Trophoblast cell (in vitro differentiated cells and primary cell): ENCODE results near the gene C8G.
A peak's percentile ranks its signal among the peaks of the same experiment; 100 is the strongest.

Experiments used
- DNase-seq, 2 donors: peaks; one replicate each; pipeline ENCODE4 v3.0.0-alpha.2; 2016
- H2AFZ ChIP-seq: 2 replicates; pipeline ENCODE4 v1.6.1; 2013; ENCODE audit warnings: low read length, moderate library complexity, mild to moderate bottlenecking; ENCODE audit not compliant: insufficient read depth, poor library complexity
- H2AK5ac ChIP-seq: 2 replicates; pipeline ENCODE4 v1.6.1; 2013; ENCODE audit warnings: mild to moderate bottlenecking, low read length
- H2BK120ac ChIP-seq: 2 replicates; pipeline ENCODE4 v1.6.1; 2013; ENCODE audit warnings: low read length, mild to moderate bottlenecking, moderate library complexity; ENCODE audit not compliant: insufficient read depth, poor library complexity
- H2BK12ac ChIP-seq: 2 replicates; pipeline ENCODE4 v1.6.1; 2013; ENCODE audit warnings: mild to moderate bottlenecking, low read length, moderate library complexity
- H2BK5ac ChIP-seq: 2 replicates; pipeline ENCODE4 v1.6.1; 2013; ENCODE audit warnings: low read length, low read depth, moderate library complexity, mild to moderate bottlenecking; ENCODE audit not compliant: poor library complexity
- H3K14ac ChIP-seq: 2 replicates; pipeline ENCODE4 v1.6.1; 2013; ENCODE audit warnings: mild to moderate bottlenecking, low read length
- H3K18ac ChIP-seq: 2 replicates; pipeline ENCODE4 v1.6.1; 2013; ENCODE audit warnings: mild to moderate bottlenecking, low read length
- H3K23ac ChIP-seq: 2 replicates; pipeline ENCODE4 v1.6.1; 2013; ENCODE audit warnings: low read length
- H3K27ac ChIP-seq: 2 replicates; pipeline ENCODE4 v1.5.1; 2013; ENCODE audit warnings: low read depth, mild to moderate bottlenecking, inconsistent platforms, low read length, moderate library complexity
- H3K27me3 ChIP-seq: 2 replicates; pipeline ENCODE4 v1.6.1; 2013; ENCODE audit warnings: inconsistent platforms, mild to moderate bottlenecking, low read length, moderate library complexity; ENCODE audit not compliant: insufficient read depth
- H3K36me3 ChIP-seq, 2 experiments: 1 replicate in 1 of 2; 2 replicates in 1 of 2; pipeline ENCODE4 v1.6.1; 2013; ENCODE audit warnings: low read length in 2 of 2, mild to moderate bottlenecking in 2 of 2, moderate library complexity in 1 of 2; ENCODE audit not compliant: insufficient read depth in 2 of 2, control insufficient read depth in 1 of 2
- H3K4ac ChIP-seq: 2 replicates; pipeline ENCODE4 v1.6.1; 2013; ENCODE audit warnings: low read depth, mild to moderate bottlenecking, low read length, moderate library complexity
- H3K4me1 ChIP-seq, 2 experiments: 1 replicate in 1 of 2; 2 replicates in 1 of 2; pipeline ENCODE4 v1.6.1; 2013; ENCODE audit warnings: low read length in 2 of 2, mild to moderate bottlenecking in 2 of 2, moderate library complexity in 1 of 2; ENCODE audit not compliant: insufficient read depth in 2 of 2, control insufficient read depth in 1 of 2
- H3K4me2 ChIP-seq: 2 replicates; pipeline ENCODE4 v1.6.1; 2013; ENCODE audit warnings: inconsistent platforms, mild to moderate bottlenecking, low read length, moderate library complexity
- H3K4me3 ChIP-seq: 2 replicates; pipeline ENCODE4 v1.5.1; 2013; ENCODE audit warnings: mild to moderate bottlenecking, low read depth, low read length, inconsistent platforms
- H3K79me1 ChIP-seq: one replicate; pipeline ENCODE4 v1.6.1; 2013; ENCODE audit warnings: low read length
- H3K79me2 ChIP-seq: 2 replicates; pipeline ENCODE4 v1.6.1; 2013; ENCODE audit warnings: low read length, mild to moderate bottlenecking; ENCODE audit not compliant: control insufficient read depth, insufficient read depth, poor library complexity
- H3K9ac ChIP-seq: 2 replicates; pipeline ENCODE4 v1.6.1; 2013; ENCODE audit warnings: mild to moderate bottlenecking, low read length
- H3K9me3 ChIP-seq: 2 replicates; pipeline ENCODE4 v1.6.1; 2013; ENCODE audit warnings: low read depth, mild to moderate bottlenecking, control low read depth, inconsistent platforms, low read length; ENCODE audit not compliant: insufficient read depth
- H4K12ac ChIP-seq: 2 replicates; pipeline ENCODE4 v1.6.1; 2013; ENCODE audit warnings: low read depth, mild to moderate bottlenecking, low read length, moderate library complexity
- H4K8ac ChIP-seq: 2 replicates; pipeline ENCODE4 v1.6.1; 2013; ENCODE audit warnings: low read depth, mild to moderate bottlenecking, low read length, moderate library complexity
- H4K91ac ChIP-seq: one replicate; pipeline ENCODE4 v1.6.1; 2013; ENCODE audit warnings: low read depth, mild to moderate bottlenecking, low read length, moderate library complexity
- WGBS: extraction: QIAGEN DNeasy Blood & Tissue Kit; methylation state at CpG from one replicate; pipeline ENCODE4 v1.1.7; 2013; ENCODE audit warnings: missing lambda C conversion rate; ENCODE audit not compliant: insufficient read length, insufficient coverage; ENCODE audit errors: extremely low coverage; 5-methylcytosine and 5-hydroxymethylcytosine counted together

C8G gene

DNA sequence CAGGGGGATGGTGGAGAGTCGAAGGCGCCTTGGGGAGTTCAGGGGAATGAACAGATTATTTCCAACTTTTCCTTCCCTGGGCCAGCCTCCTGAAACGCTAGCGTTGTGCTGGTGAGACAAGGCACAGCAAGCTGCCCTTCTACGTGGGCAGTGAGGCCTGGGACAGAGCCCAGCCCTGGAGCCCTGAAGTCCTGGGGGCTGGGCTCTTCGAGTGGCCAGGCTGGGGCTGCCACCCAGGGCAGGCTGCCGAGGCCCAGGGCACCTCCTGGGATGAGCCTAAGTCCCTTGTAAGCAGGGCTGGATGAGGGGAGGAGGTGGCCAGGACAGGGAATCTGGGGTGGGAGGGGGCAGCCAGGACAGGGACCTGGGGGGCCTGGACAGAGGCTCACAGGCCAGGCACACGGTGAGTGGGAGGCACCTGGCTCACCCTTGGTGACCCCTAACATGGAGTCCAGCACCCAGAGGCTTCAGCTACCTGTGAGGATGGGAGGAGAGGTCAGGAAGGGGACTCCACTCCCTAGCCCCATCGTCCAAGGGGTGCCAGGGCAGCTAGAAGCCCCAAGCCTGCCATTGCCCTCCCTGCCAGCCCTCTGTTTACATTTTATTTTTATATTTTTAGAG is 5.7 kb downstream of the C8G start:
- WGBS, result no CpG with 5 or more reads among the region's 9 CpGs
- no peak overlapping the region for H3K23ac ChIP-seq
- peak overlapping the region; percentile 90 for H4K8ac ChIP-seq
- peaks cover 8 to 12% of the 10 kb centered on the region in 2 experiments for H3K4me1 ChIP-seq
- peaks cover 1% of the 10 kb centered on the region for H3K9me3 ChIP-seq
- H3K9ac ChIP-seq, result no peak overlapping the region
- H3K18ac ChIP-seq, result no peak overlapping the region
- peak overlapping the region; percentile 81 for H2AFZ ChIP-seq
- peak overlapping the region; percentile 36 for H3K14ac ChIP-seq
- no peak overlapping the region for H2AK5ac ChIP-seq
- H4K91ac ChIP-seq, result peak overlapping the region; percentile 88
- no peak overlapping the region for H2BK120ac ChIP-seq
- H2BK12ac ChIP-seq, result no peak overlapping the region
- H3K27me3 ChIP-seq, result no peaks in the 10 kb centered on the region
- peaks cover 3% of the 10 kb centered on the region for H3K79me2 ChIP-seq
- peak overlapping the region; percentile 68 for H4K12ac ChIP-seq
- no peak overlapping the region for H3K27ac ChIP-seq
- H3K79me1 ChIP-seq, result peaks cover 8% of the 10 kb centered on the region
- H3K4me2 ChIP-seq, result peak overlapping the region; percentile 91
- DNase-seq, result no peak
- H2BK5ac ChIP-seq, result no peak overlapping the region
- no peak overlapping the region for H3K4me3 ChIP-seq
- no peaks in the 10 kb centered on the region for H3K36me3 ChIP-seq
- no peak overlapping the region for H3K4ac ChIP-seq

DNA sequence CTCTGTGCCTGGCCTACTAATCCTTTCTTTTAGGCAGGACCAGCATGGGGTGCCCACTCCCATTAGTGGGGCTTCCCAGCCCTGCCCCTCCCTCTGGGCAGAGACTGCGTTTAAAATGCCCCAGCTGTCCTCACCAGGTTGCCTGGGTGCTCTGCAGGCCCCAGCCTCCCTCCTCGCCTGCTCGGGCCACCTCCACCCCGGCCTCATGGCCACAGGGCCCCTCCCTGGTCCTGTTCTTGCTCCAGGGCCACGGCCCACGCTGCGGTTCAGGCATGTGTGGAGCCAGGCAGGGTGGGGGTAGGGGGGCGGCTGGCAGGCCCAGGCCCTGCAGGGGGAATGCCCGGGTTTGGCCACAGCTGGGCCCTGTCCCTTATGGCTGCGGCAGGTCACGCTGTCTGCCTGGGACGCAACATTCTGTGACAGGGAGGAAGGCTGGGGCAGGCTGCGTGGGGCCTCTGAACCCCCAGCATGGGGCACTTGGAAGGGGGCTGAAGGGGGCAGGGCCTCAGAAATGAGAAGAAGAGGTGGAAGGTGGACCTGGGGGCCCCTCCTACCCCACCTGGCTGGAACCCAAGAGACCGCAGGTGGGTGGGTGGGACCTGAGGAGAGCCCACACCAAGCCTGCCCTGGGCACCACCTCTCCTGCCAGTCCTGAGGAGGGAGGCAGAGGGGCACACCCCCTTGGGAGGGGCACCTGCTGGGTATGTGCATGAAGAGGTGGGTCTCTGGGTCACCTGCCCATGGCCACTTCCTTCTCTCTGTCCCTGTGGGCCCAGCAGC is 6.7 kb downstream of the C8G start, which contains the start of gene LCN12:
Gene LCN12, plus strand, starts transcription at position 733 of the 780 bp plus-strand sequence. CDS start 55 bp downstream, outside the sequence.
- H4K8ac ChIP-seq, result no peak within 1 kb of the TSS
- peaks cover 8% of the 10 kb centered on the region for H3K79me1 ChIP-seq
- no peak within 1 kb of the TSS for H3K14ac ChIP-seq
- no peak within 1 kb of the TSS for H2BK12ac ChIP-seq
- no peak within 1 kb of the TSS for H3K4me3 ChIP-seq
- H3K36me3 ChIP-seq, result no peaks in the 10 kb centered on the region
- H3K9ac ChIP-seq, result no peak within 1 kb of the TSS
- H3K9me3 ChIP-seq, result peaks cover 4% of the 10 kb centered on the region
- no peak for DNase-seq
- no peak within 1 kb of the TSS for H3K4ac ChIP-seq
- H2BK5ac ChIP-seq, result no peak within 1 kb of the TSS
- H2AFZ ChIP-seq, result no peak within 1 kb of the TSS
- no peak within 1 kb of the TSS for H4K91ac ChIP-seq
- H3K18ac ChIP-seq, result no peak within 1 kb of the TSS
- no peak within 1 kb of the TSS for H2AK5ac ChIP-seq
- H3K27ac ChIP-seq, result no peak within 1 kb of the TSS
- H2BK120ac ChIP-seq, result no peak within 1 kb of the TSS
- peaks cover 8 to 12% of the 10 kb centered on the region in 2 experiments for H3K4me1 ChIP-seq
- no peak within 1 kb of the TSS for H3K4me2 ChIP-seq
- WGBS, result no CpG with 5 or more reads among the region's 14 CpGs
- no peak within 1 kb of the TSS for H4K12ac ChIP-seq
- H3K27me3 ChIP-seq, result no peaks in the 10 kb centered on the region
- peaks cover 3% of the 10 kb centered on the region for H3K79me2 ChIP-seq
- no peak within 1 kb of the TSS for H3K23ac ChIP-seq

DNA sequence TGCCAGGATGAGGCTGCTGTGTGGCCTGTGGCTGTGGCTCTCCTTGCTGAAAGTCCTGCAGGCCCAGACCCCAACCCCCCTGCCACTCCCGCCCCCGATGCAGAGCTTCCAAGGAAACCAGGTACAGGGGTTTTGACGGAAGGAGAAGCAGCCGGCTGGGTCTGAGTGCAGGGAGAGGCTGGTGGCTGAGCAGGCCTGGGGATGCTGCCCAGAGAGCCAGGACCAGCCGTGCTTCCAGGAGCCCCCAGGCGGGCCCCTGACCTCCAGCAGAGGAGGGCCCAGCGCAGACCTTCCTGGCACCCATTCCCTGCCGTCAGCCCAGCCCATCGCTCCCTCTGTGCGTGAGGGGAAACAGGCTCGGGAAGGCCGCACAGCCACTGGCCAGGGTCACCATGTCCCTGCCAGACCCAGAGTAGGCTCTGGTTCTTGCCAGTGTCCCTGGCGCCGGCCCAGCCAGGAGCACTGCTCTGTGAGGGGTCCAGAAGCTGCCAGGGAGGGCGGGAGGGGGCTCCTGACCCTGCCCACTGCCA is 7.3 kb downstream of the C8G start:
- H3K23ac ChIP-seq, result no peak overlapping the region
- H3K4me3 ChIP-seq, result no peak overlapping the region
- no peak overlapping the region for H3K27ac ChIP-seq
- no peak overlapping the region for H4K12ac ChIP-seq
- peaks cover 8 to 12% of the 10 kb centered on the region in 2 experiments for H3K4me1 ChIP-seq
- peaks cover 4% of the 10 kb centered on the region for H3K9me3 ChIP-seq
- no peak overlapping the region for H3K4ac ChIP-seq
- H2BK120ac ChIP-seq, result no peak overlapping the region
- H3K36me3 ChIP-seq, result no peaks in the 10 kb centered on the region
- H3K9ac ChIP-seq, result no peak overlapping the region
- no peak overlapping the region for H3K18ac ChIP-seq
- peaks cover 3% of the 10 kb centered on the region for H3K79me2 ChIP-seq
- H2BK12ac ChIP-seq, result no peak overlapping the region
- H2AFZ ChIP-seq, result no peak overlapping the region
- no peak overlapping the region for H2AK5ac ChIP-seq
- H2BK5ac ChIP-seq, result no peak overlapping the region
- H3K79me1 ChIP-seq, result peaks cover 8% of the 10 kb centered on the region
- H4K8ac ChIP-seq, result no peak overlapping the region
- no CpG with 5 or more reads among the region's 15 CpGs for WGBS
- no peaks in the 10 kb centered on the region for H3K27me3 ChIP-seq
- no peak overlapping the region for H3K4me2 ChIP-seq
- no peak overlapping the region for H4K91ac ChIP-seq
- no peak for DNase-seq
- H3K14ac ChIP-seq, result no peak overlapping the region

DNA sequence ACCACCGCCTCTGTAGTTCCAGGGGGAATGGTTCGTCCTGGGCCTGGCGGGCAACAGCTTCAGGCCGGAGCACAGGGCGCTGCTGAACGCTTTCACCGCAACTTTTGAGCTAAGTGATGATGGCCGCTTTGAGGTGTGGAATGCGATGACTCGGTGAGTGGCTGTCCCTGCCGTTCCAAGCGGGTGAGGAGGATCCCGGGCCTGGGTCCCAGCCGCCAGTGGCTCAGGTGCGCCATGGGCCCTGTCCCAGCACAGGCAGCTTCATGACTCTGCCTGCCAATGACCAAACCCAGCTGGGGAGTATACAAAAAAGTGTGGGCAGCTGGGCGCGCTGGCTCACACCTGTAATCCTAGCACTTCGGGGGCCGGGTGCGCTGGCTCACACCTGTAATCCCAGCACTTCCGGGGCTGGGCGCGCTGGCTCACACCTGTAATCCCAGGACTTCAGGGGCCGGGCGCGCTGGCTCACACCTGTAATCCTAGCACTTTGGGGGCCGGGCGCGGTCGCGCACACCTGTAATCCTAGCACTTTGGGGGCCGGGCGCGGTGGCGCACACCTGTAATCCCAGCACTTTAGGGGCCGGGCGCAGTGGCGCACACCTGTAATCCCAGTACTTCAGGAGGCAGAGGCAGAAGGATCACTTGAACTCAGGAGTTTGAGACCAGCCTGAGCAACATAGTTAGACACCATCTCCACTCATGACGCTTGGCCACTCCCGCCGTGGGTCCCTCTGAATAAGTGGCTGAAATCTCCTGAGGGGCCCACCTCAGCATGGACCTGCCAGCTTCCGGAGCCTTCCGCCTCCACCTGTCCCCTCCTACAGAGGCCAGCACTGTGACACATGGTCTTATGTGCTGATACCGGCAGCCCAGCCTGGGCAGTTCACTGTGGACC is 8.1 kb downstream of the C8G start:
- Histone ChIP-seq H2BK120ac (no peak overlapping the region), H2BK12ac (no peak overlapping the region), H2AFZ (no peak overlapping the region), H3K9ac (no peak overlapping the region), H4K91ac (no peak overlapping the region), H3K14ac (no peak overlapping the region), H3K79me2 (peaks cover 3% of the 10 kb centered on the region), H3K4me2 (no peak overlapping the region), H3K9me3 (peaks cover 7% of the 10 kb centered on the region), H2AK5ac (no peak overlapping the region), H3K4me3 (no peak overlapping the region), H3K4me1 (peaks cover 8 to 12% of the 10 kb centered on the region in 2 experiments), H4K12ac (no peak overlapping the region), H3K27ac (no peak overlapping the region), H2BK5ac (no peak overlapping the region), H3K79me1 (peaks cover 8% of the 10 kb centered on the region), H3K27me3 (no peaks in the 10 kb centered on the region), H4K8ac (no peak overlapping the region), H3K36me3 (no peaks in the 10 kb centered on the region), H3K23ac (no peak overlapping the region), H3K4ac (no peak overlapping the region), H3K18ac (no peak overlapping the region)
- no CpG with 5 or more reads among the region's 44 CpGs for WGBS
- no peak for DNase-seq
